Astrocyte (in vitro differentiated cells and primary cell): ENCODE data around the gene FGD5. TPM values are rescaled to one million over a fixed set of nuclear protein-coding genes. Genes with fewer than 3 reads are reported as not detected.

Source experiments
- DNase-seq: peaks from one replicate; pipeline ENCODE4 v3.0.0-alpha.2; 2010; ENCODE audit warnings: low read depth
- FAIRE-seq: peaks from 2 replicates; lab custom pipeline; 2011; peaks lifted over from hg19 to GRCh38; lab: Jason Lieb, UNC
- H2AFZ ChIP-seq: 2 replicates; pipeline ENCODE4 v1.6.0; 2012; ENCODE audit warnings: low read depth, low read length, inconsistent platforms
- H3K27ac ChIP-seq: 2 replicates; pipeline ENCODE4 v1.5.1; 2011; ENCODE audit warnings: low read depth, low read length, inconsistent platforms
- H3K27me3 ChIP-seq: 2 replicates; pipeline ENCODE4 v1.6.0; 2011; ENCODE audit warnings: low read length, inconsistent platforms; ENCODE audit not compliant: insufficient read depth
- H3K36me3 ChIP-seq: 2 replicates; pipeline ENCODE4 v1.5.1; 2011; ENCODE audit warnings: low read length, inconsistent platforms; ENCODE audit not compliant: insufficient read depth
- H3K4me1 ChIP-seq: 2 replicates; pipeline ENCODE4 v1.5.1; 2011; ENCODE audit warnings: low read length, inconsistent platforms; ENCODE audit not compliant: insufficient read depth
- H3K4me2 ChIP-seq: 2 replicates; pipeline ENCODE4 v1.6.0; 2012; ENCODE audit warnings: low read length, inconsistent platforms
- H3K4me3 ChIP-seq: 2 replicates; pipeline ENCODE4 v1.5.1; 2011; ENCODE audit warnings: low read depth, mild to moderate bottlenecking, low read length, inconsistent platforms; ENCODE audit not compliant: insufficient read depth
- H3K79me2 ChIP-seq: 2 replicates; pipeline ENCODE4 v1.6.0; 2012; ENCODE audit warnings: mild to moderate bottlenecking, low read length, inconsistent platforms; ENCODE audit not compliant: insufficient read depth
- H3K9ac ChIP-seq: 2 replicates; pipeline ENCODE4 v1.6.0; 2012; ENCODE audit warnings: mild to moderate bottlenecking, low read length, inconsistent platforms
- H3K9me3 ChIP-seq: 2 replicates; pipeline ENCODE4 v1.5.1; 2012; ENCODE audit warnings: low read depth, mild to moderate bottlenecking, low read length, inconsistent platforms; ENCODE audit not compliant: insufficient read depth
- H4K20me1 ChIP-seq: 2 replicates; pipeline ENCODE4 v1.6.0; 2012; ENCODE audit warnings: low read length, inconsistent platforms; ENCODE audit not compliant: insufficient read depth
- H3K27ac Mint-ChIP-seq: one replicate; pipeline ENCODE4 v1.8.0; 2021; ENCODE audit warnings: mild to moderate bottlenecking, mixed read lengths; ENCODE audit not compliant: unreplicated experiment
- H3K27me3 Mint-ChIP-seq: one replicate; pipeline ENCODE4 v1.8.0; 2021; ENCODE audit warnings: low read depth, mixed read lengths; ENCODE audit not compliant: unreplicated experiment
- H3K36me3 Mint-ChIP-seq: one replicate; pipeline ENCODE4 v1.8.0; 2021; ENCODE audit warnings: low read depth, mixed read lengths; ENCODE audit not compliant: unreplicated experiment
- H3K4me1 Mint-ChIP-seq: one replicate; pipeline ENCODE4 v1.8.0; 2021; ENCODE audit warnings: low read depth, mixed read lengths; ENCODE audit not compliant: unreplicated experiment
- H3K4me3 Mint-ChIP-seq: one replicate; pipeline ENCODE4 v1.8.0; 2021; ENCODE audit warnings: mild to moderate bottlenecking, moderate library complexity, mixed read lengths; ENCODE audit not compliant: unreplicated experiment
- H3K9me3 Mint-ChIP-seq: one replicate; pipeline ENCODE4 v1.8.0; 2021; ENCODE audit warnings: mild to moderate bottlenecking, mixed read lengths; ENCODE audit not compliant: unreplicated experiment
- CTCF ChIP-seq: IDR thresholded peaks from 2 replicates; pipeline ENCODE4 v1.5.1; 2011; ENCODE audit warnings: low read depth, mild to moderate bottlenecking, inconsistent platforms, low read length, moderate library complexity; ENCODE audit not compliant: insufficient read depth
- EZH2 ChIP-seq: IDR thresholded peaks from 2 replicates; pipeline ENCODE4 v1.6.1; 2012; ENCODE audit warnings: mild to moderate bottlenecking, low read length, inconsistent platforms; ENCODE audit not compliant: insufficient read depth
- total RNA-seq: library from RNA; stranded (reverse); gene quantifications from 2 replicates; pipeline ENCODE4 v1.2.1, GENCODE V29; 2021

The FGD5 gene
- total RNA-seq, 1 donor from 2014 or later, result 2.0 TPM

GRCh38 chr3:14921811-14922705 lies 103.3 kb downstream of the FGD5 start:
- Histone ChIP-seq H3K9me3 (no peaks in the 10 kb centered on the region), H3K27me3 (peaks cover 4% of the 10 kb centered on the region), H3K36me3 (no peaks in the 10 kb centered on the region), H3K4me1 (peaks cover 15% of the 10 kb centered on the region), H2AFZ (no peak overlapping the region), H4K20me1 (peaks cover 3% of the 10 kb centered on the region), H3K79me2 (no peaks in the 10 kb centered on the region), H3K9ac (peak overlapping the region; percentile 1), H3K27ac (no peak overlapping the region), H3K4me3 (no peak overlapping the region), H3K4me2 (peak overlapping the region; percentile 27)
- H3K36me3 Mint-ChIP-seq, result no peaks in the 10 kb centered on the region
- no peak overlapping the region for H3K27ac Mint-ChIP-seq
- peaks cover 5% of the 10 kb centered on the region for H3K9me3 Mint-ChIP-seq
- H3K4me3 Mint-ChIP-seq, result no peak overlapping the region
- no peak for FAIRE-seq
- peaks cover 16% of the 10 kb centered on the region for H3K27me3 Mint-ChIP-seq
- peaks cover 15% of the 10 kb centered on the region for H3K4me1 Mint-ChIP-seq
- TF ChIP-seq CTCF, result no peak
- no peak for TF ChIP-seq EZH2
- peak; percentile 26 for DNase-seq

GRCh38 chr3:14922863-14923262 lies 104.1 kb downstream of the FGD5 start:
- Mint-ChIP-seq H3K27ac (no peak overlapping the region), H3K4me3 (no peak overlapping the region), H3K4me1 (peaks cover 15% of the 10 kb centered on the region), H3K27me3 (peaks cover 10% of the 10 kb centered on the region), H3K36me3 (no peaks in the 10 kb centered on the region), H3K9me3 (peaks cover 2% of the 10 kb centered on the region)
- Histone ChIP-seq H3K36me3 (no peaks in the 10 kb centered on the region), H3K4me3 (no peak overlapping the region), H3K4me1 (peaks cover 15% of the 10 kb centered on the region), H3K4me2 (no peak overlapping the region), H3K9ac (no peak overlapping the region), H3K27me3 (peaks cover 3% of the 10 kb centered on the region), H3K27ac (no peak overlapping the region), H3K9me3 (no peaks in the 10 kb centered on the region), H3K79me2 (no peaks in the 10 kb centered on the region), H2AFZ (no peak overlapping the region), H4K20me1 (peaks cover 3% of the 10 kb centered on the region)
- FAIRE-seq, result no peak
- TF ChIP-seq EZH2 (no peak), CTCF (no peak)
- DNase-seq, result no peak

GRCh38 chr3:14923476-14923875 lies 104.7 kb downstream of the FGD5 start:
- H3K36me3 ChIP-seq, result no peaks in the 10 kb centered on the region
- peaks cover 15% of the 10 kb centered on the region for H3K4me1 ChIP-seq
- H3K4me3 Mint-ChIP-seq, result no peak overlapping the region
- DNase-seq (no peak), FAIRE-seq (no peak)
- H2AFZ ChIP-seq, result no peak overlapping the region
- H3K4me2 ChIP-seq, result no peak overlapping the region
- H4K20me1 ChIP-seq, result peaks cover 3% of the 10 kb centered on the region
- no peak overlapping the region for H3K9ac ChIP-seq
- H3K27ac ChIP-seq, result no peak overlapping the region
- H3K27me3 Mint-ChIP-seq, result peaks cover 6% of the 10 kb centered on the region
- H3K9me3 ChIP-seq, result no peaks in the 10 kb centered on the region
- H3K4me3 ChIP-seq, result no peak overlapping the region
- no peaks in the 10 kb centered on the region for H3K27me3 ChIP-seq
- no peak for TF ChIP-seq EZH2
- no peak for TF ChIP-seq CTCF
- H3K27ac Mint-ChIP-seq, result no peak overlapping the region
- H3K4me1 Mint-ChIP-seq, result peaks cover 15% of the 10 kb centered on the region
- H3K36me3 Mint-ChIP-seq, result no peaks in the 10 kb centered on the region
- H3K9me3 Mint-ChIP-seq, result no peaks in the 10 kb centered on the region
- H3K79me2 ChIP-seq, result no peaks in the 10 kb centered on the region
